Pancreas (tissue), 10 donors: ENCODE data around the gene TAF6. TPM values are rescaled to one million over a fixed set of nuclear protein-coding genes. Genes with fewer than 3 reads are reported as not detected.

Source experiments
- ATAC-seq, 4 donors: fragments of 200-7000 bp; cut with Tn5 transposase; one replicate each; pipeline versions ENCODE4 v1.8.0 to v1.9.1; 2020; ENCODE audit warnings: mild to moderate bottlenecking in 4 of 4, moderate library complexity in 4 of 4
- DNase-seq, 6 donors: peaks; one replicate each; pipeline ENCODE4 v3.0.0-alpha.2; 2020
- FAIRE-seq: peaks from 2 replicates; lab custom pipeline; 2012; peaks lifted over from hg19 to GRCh38; lab: Jason Lieb, UNC
- H3K27ac ChIP-seq, 4 donors: fragments of 200-600 bp; sonication (generic); 1 replicate in 3 of 4; 2 replicates in 1 of 4; pipeline versions ENCODE4 v1.5.0 to v1.8.0; 2020
- H3K27me3 ChIP-seq, 4 donors: fragments of 200-600 bp; one replicate each; pipeline ENCODE4 v1.8.0; 2021
- H3K36me3 ChIP-seq, 3 donors: fragments of 200-600 bp; sonication (generic) in 1 of 3; one replicate each; pipeline versions ENCODE4 v1.5.0 to v1.8.0; 2020 to 2021
- H3K4me1 ChIP-seq, 3 donors: fragments of 200-600 bp; one replicate each; pipeline ENCODE4 v1.8.0; 2021
- H3K4me3 ChIP-seq, 4 donors: fragments of 200-600 bp; sonication (generic) in 2 of 4; one replicate each; pipeline versions ENCODE4 v1.5.0 to v1.8.0; 2020 to 2021
- H3K9me3 ChIP-seq, 4 donors: fragments of 200-600 bp; one replicate each; pipeline ENCODE4 v1.8.0; 2021
- WGBS, 2 donors: extraction: QIAGEN DNeasy Blood & Tissue Kit; methylation state at CpG; one replicate each; pipeline ENCODE4 v1.1.7; 2013; 5-methylcytosine and 5-hydroxymethylcytosine counted together
- intact Hi-C, 3 donors: fragments of 100-400 bp; cut with DNase I; formaldehyde crosslinking; loops; one replicate each; pipeline versions ENCODE4 v1.11.1 to v1.14.2; 2022
- polyA plus RNA-seq, 2 donors: library from polyadenylated mRNA; stranded (reverse); fragments of 200-250 nt; gene quantifications; one replicate each; pipeline ENCODE4 v1.2.3, GENCODE V29; 2013
- total RNA-seq, 6 donors: library from RNA; stranded (reverse); fragmentation: NEBNext Ultra II Directional in 4 of 6; extraction: Animal tissue kit (Norgen Biotek cat#: 25700) in 4 of 6; gene quantifications; one replicate each; pipeline versions ENCODE4 v1.2.1 to v1.2.4, GENCODE V29; 2021 to 2023
- TF ChIP-seq, protein P1 (sequence below), 4 donors: fragments of 200-600 bp; sonication (generic) in 3 of 4; IDR thresholded peaks; one replicate each; pipeline versions ENCODE4 v1.5.0 to v1.8.0; 2021; ENCODE audit warnings: antibody characterized with exemption in 4 of 4
- donor health status: healthy with polysubstance abuse.
- donor health status: DM: no; HTN: no; CAD: no; lungs with moderate emphysema.
- donor health status: DM: no; HTN: no; CAD: no.
- donor health status: control.
- donor health status: control.
- donor health status: Bipolar disorder and iron deficiency.
- donor health status: DM: yes; HTN: yes; CAD: no.
- donor health status: DM: no; HTN: no; CAD: no.
- donor health status: DM: no; HTN: no; CAD: no.
- donor health status: DM: yes; HTN: yes; CAD: no.

TAF6 gene
- total and polyA plus RNA-seq, 8 donors = 11.7 to 39.6 (median 15.3) TPM

DNA sequence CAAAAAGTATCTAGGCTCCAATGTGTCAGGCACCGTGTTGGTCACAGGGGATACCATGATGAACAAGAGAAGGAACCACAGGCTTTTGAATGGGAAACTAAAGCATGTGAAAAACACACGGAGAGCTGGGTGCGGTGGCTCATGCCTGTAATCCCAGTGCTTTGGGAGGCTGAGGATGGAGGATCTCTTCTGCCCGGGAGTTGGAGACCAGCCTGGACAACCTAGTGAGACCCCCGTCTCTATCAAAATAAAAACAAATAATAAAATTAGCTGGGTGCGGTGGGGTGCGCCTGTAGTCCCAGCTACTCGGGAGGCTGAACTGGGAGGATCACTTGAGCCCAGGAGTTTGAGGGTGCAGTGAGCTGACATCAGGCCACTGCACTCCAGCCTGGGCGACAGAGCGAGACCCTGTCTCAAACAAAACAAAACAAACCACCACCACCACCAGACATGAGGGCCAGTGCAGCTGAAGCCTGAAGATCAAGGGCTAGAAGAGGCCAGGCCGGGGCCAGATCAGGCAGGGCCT lies 31.0 kb downstream of the TAF6 start:
- ATAC-seq (peak in 1 of 4 donors; percentile 4), DNase-seq (no peak), FAIRE-seq (no peak)
- Histone ChIP-seq H3K27ac (peak overlapping the region; percentile 70 to 84 (median 80)), H3K27me3 (no peaks in the 10 kb centered on the region), H3K36me3 (peaks cover 0 to 18% (median 0%) of the 10 kb centered on the region in 3 donors), H3K4me1 (peaks cover 0 to 7% (median 7%) of the 10 kb centered on the region in 3 donors), H3K4me3 (peak overlapping the region; percentile 59 to 97 (median 79)), H3K9me3 (no peaks in the 10 kb centered on the region)
- 76 to 78% methylated on average over 11 of the region's 11 CpGs for WGBS, 2 donors
- intact Hi-C loops = no loop called here
- TF ChIP-seq, protein P1, sequence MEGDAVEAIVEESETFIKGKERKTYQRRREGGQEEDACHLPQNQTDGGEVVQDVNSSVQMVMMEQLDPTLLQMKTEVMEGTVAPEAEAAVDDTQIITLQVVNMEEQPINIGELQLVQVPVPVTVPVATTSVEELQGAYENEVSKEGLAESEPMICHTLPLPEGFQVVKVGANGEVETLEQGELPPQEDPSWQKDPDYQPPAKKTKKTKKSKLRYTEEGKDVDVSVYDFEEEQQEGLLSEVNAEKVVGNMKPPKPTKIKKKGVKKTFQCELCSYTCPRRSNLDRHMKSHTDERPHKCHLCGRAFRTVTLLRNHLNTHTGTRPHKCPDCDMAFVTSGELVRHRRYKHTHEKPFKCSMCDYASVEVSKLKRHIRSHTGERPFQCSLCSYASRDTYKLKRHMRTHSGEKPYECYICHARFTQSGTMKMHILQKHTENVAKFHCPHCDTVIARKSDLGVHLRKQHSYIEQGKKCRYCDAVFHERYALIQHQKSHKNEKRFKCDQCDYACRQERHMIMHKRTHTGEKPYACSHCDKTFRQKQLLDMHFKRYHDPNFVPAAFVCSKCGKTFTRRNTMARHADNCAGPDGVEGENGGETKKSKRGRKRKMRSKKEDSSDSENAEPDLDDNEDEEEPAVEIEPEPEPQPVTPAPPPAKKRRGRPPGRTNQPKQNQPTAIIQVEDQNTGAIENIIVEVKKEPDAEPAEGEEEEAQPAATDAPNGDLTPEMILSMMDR (IDR thresholded peaks at IDR 0.05) = no peak

DNA sequence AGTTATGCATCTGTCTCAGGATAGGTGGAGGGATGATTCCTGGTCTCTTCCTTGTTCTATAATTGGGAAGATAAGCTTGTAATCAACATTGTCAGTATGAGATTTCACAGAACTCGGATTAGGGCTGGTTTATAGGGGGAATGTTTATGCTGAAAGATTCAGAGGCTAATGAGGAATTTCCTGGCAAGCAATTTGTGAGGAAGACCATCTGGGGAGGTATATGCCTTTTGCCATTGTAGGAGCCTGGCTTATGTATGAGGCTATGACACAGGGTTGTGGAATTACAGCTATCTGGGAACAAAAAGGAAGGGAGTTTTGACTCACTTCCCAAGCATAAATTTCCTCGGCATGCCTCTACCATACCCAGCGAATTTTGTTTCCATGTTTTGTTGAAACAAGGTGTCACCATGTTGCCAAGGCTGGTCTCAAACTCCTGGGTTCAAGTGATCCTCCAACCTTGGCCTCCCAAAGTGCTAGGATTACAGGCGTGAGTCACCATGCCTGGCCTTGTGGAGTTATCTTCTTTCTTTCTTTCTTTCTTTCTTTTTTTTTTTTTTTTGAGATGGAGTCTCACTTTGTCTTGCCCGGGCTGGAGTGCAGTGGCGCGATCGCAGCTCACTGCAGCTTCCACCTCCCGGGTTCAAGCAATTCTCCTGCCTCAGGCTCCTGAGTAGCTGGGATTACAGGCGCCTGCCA lies 32.0 kb downstream of the TAF6 start:
- peak; percentile 26 for FAIRE-seq
- intact Hi-C loops = no loop called here
- 84 to 87% methylated on average over 10 of the region's 10 CpGs for WGBS, 2 donors
- no peak for ATAC-seq
- DNase-seq = no peak
- H3K4me3 ChIP-seq = no peak overlapping the region
- H3K4me1 ChIP-seq = peaks cover 3 to 7% (median 7%) of the 10 kb centered on the region in 3 donors
- H3K36me3 ChIP-seq = peaks cover 0 to 10% (median 0%) of the 10 kb centered on the region in 3 donors
- H3K27me3 ChIP-seq = no peaks in the 10 kb centered on the region
- TF ChIP-seq, protein P1 (IDR thresholded peaks at IDR 0.05) = no peak
- H3K27ac ChIP-seq = no peak overlapping the region
- no peaks in the 10 kb centered on the region for H3K9me3 ChIP-seq

DNA sequence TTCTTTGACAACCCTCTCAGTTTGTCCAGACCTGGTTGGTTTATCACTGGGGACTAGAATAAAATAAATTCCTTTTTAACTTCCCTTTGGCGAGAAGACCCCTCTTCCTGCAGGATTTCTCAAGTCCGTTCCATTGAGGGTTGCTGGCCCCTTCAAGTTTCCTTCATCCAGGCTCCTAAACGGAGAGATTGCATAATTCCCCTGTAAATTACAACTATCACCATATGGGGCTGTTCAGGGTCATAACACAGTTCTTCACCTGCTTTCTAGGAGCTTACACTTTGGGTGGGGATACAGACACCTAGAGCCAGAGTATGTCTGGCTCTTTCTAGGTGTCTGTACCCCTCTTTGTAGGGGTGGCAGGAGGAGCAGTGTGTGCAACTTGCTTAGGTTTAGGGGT lies 33.6 kb downstream of the TAF6 start:
- Histone ChIP-seq H3K36me3 (no peaks in the 10 kb centered on the region), H3K27ac (no peak overlapping the region), H3K9me3 (no peaks in the 10 kb centered on the region), H3K27me3 (no peaks in the 10 kb centered on the region), H3K4me3 (no peak overlapping the region), H3K4me1 (peaks cover 7 to 8% (median 7%) of the 10 kb centered on the region in 3 donors)
- intact Hi-C loops = no loop called here
- TF ChIP-seq, protein P1 (IDR thresholded peaks at IDR 0.05) = no peak
- FAIRE-seq (no peak), DNase-seq (no peak), ATAC-seq (no peak)
- WGBS, 2 donors = 50 to 61% methylated on average over 3 of the region's 3 CpGs

DNA sequence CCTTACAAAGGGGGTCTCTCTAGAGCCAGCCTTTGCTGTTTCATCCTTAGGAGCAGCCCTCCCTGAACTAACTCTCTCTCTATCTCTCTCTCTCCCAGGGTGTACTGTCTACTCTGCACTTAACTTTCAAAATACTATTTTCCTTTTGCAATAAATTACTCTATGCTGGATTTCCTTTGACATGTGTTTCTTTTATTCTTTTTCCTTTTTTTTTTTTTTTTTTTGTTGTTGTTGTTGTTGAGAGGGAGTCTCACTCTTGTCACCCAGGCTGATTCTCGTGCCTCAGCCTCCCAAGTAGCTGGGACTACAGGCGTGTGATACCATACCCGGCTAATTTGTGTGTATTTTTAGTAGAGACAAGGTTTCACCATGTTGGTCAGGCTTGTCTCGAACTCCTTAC lies 36.2 kb downstream of the TAF6 start:
- H3K27ac ChIP-seq = peak overlapping the region in 2 of 4 donors; percentile 82 to 86
- WGBS, 2 donors = 55 to 65% methylated on average over 4 of the region's 4 CpGs
- no peaks in the 10 kb centered on the region for H3K9me3 ChIP-seq
- no peaks in the 10 kb centered on the region for H3K36me3 ChIP-seq
- TF ChIP-seq, protein P1 (IDR thresholded peaks at IDR 0.05) = no peak
- DNase-seq (no peak), FAIRE-seq (no peak), ATAC-seq (no peak)
- H3K27me3 ChIP-seq = no peaks in the 10 kb centered on the region
- no peak overlapping the region for H3K4me3 ChIP-seq
- intact Hi-C loops = no loop called here
- peaks cover 2 to 16% (median 15%) of the 10 kb centered on the region in 3 donors for H3K4me1 ChIP-seq
